ENCODE measurements around the gene LAMB1.

DNA sequence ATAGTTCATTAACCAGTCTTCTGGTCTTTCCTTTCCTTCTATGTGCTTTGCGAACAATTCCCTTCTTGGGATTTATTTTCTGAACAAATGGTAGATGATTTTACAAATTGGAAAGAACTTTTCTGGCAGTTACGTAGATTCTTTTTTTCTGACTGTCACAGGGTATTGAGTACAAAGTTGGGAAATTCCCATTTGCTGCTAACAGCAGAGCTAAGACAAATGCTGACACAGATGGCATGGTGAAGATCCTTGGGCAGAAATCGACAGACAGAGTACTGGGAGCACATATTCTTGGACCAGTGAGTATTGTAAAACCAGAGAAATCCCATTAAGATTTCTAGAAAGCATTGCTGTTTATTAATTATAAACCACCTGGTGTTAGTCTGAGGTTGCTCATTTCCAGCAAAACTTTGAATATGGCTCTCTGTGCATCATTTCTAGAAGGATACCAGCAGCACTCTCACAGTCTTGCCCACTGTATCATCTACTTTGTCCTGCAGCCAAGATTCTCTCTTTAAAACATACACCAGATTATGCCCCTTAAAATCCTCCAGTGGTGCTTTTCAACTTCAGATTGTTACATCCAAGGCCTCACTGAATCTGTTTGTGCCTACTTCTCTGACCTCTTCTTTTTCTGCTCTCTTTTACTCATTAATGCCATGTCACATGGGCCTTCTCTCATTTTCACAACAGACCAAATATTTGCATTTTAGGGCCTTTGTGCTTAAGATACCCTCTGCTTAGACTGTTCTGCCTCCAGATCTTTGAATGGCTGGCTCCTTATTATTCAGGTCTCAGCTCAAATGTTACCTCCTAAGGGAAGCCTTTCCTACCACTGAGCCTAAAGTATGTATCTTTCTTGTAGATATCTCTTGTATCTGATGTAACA, 85.0 kb downstream of the LAMB1 start:
- TF ChIP-seq POLR2AphosphoS5 (IDR thresholded peaks at IDR 0.05; ENCODE audit: low read depth, low read length) (no peak), TAF1 (IDR thresholded peaks at IDR 0.05; ENCODE audit: low read depth, low read length) (no peak), POLR2A (IDR thresholded peaks at IDR 0.05; ENCODE audit: low read depth, low read length) (no peak), SPI1 (IDR thresholded peaks at IDR 0.05; ENCODE audit: low read depth, low read length) (no peak), PAX5 (IDR thresholded peaks at IDR 0.05; ENCODE audit: insufficient read depth, low read length, severe bottlenecking) (no peak)
